Thyroid gland (tissue), 4 donors: ENCODE measurements around the gene TBC1D4.

Source experiments
- POLR2A ChIP-seq, 2 donors: fragments of 450-650 bp; IDR thresholded peaks; one replicate each; pipeline ENCODE4 v1.6.1; 2017; ENCODE audit warnings: antibody characterized with exemption in 2 of 2, mild to moderate bottlenecking in 2 of 2, moderate library complexity in 1 of 2
- TF ChIP-seq, protein P1 (sequence below), 6 experiments: fragments of 200-600 bp in 3 of 6; fragments of 450-650 bp in 3 of 6; sonication (generic) in 3 of 6; IDR thresholded peaks; one replicate each; pipeline ENCODE4 v1.5.1; 2016 to 2019; ENCODE audit warnings: antibody characterized with exemption in 6 of 6, mild to moderate bottlenecking in 2 of 6, inconsistent platforms in 1 of 6, moderate library complexity in 1 of 6

DNA sequence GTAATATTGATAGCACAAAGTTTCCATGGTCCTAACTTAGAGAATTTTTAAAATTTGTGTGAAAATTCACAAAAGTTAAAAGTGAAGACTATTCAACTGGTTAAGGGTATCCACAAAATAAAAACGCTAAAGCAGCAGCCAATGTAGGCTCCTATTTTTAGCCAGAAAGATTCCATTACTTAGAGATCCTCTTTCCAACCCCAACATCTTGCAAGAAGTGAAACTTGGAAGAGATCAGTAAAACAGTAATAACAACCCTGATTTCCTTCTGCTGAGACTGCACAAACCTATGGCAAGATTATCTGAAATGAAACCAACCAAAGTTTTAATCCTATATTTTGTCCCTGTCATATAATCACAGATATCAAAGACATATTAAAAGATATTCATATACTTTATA, 8.5 kb downstream of the TBC1D4 start:
- no peak for TF ChIP-seq POLR2A (IDR thresholded peaks at IDR 0.05)
- TF ChIP-seq, protein P1, sequence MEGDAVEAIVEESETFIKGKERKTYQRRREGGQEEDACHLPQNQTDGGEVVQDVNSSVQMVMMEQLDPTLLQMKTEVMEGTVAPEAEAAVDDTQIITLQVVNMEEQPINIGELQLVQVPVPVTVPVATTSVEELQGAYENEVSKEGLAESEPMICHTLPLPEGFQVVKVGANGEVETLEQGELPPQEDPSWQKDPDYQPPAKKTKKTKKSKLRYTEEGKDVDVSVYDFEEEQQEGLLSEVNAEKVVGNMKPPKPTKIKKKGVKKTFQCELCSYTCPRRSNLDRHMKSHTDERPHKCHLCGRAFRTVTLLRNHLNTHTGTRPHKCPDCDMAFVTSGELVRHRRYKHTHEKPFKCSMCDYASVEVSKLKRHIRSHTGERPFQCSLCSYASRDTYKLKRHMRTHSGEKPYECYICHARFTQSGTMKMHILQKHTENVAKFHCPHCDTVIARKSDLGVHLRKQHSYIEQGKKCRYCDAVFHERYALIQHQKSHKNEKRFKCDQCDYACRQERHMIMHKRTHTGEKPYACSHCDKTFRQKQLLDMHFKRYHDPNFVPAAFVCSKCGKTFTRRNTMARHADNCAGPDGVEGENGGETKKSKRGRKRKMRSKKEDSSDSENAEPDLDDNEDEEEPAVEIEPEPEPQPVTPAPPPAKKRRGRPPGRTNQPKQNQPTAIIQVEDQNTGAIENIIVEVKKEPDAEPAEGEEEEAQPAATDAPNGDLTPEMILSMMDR (IDR thresholded peaks at IDR 0.05), result no peak
